ENCODE data around the gene CD109. TPM values are rescaled to one million over a fixed set of nuclear protein-coding genes. Genes with fewer than 3 reads are reported as not detected.
"Not testable (repeated sequence)": the region's sequence is repeated elsewhere in the genome, so short reads cannot be mapped to it uniquely, and the experiment has no call there.

Gene CD109
- total RNA-seq, 1 experiment from 2014 or later: 19.1 TPM

GRCh38 chr6:73719046-73719445, 23.0 kb downstream of the CD109 start:
- no TSS peak for BruUV-seq (replicated peaks)
- DNase-seq (no peak), ATAC-seq (no peak)
- Histone ChIP-seq H3K9me2 (replicated peaks; ENCODE audit: low read length) (no peaks in the 10 kb centered on the region), H3K27ac (ENCODE audit: low read length) (no peak overlapping the region), H3K4me3 (ENCODE audit: low read length) (no peak overlapping the region), H3K36me3 (ENCODE audit: low read depth, low read length) (no peaks in the 10 kb centered on the region), H3K4me2 (ENCODE audit: low read length) (no peak overlapping the region), H3K9ac (ENCODE audit: low read length) (no peak overlapping the region), H4K20me1 (ENCODE audit: low read length) (no peaks in the 10 kb centered on the region), H3F3A (ENCODE audit: low read length, unreplicated experiment) (no peaks in the 10 kb centered on the region), H3K27me3 (ENCODE audit: low read length) (no peaks in the 10 kb centered on the region), H3K4me1 (ENCODE audit: insufficient read depth, low read length) (peaks cover 23% of the 10 kb centered on the region), H3K79me2 (ENCODE audit: low read length) (no peaks in the 10 kb centered on the region), H3K9me3 (ENCODE audit: low read length) (no peaks in the 10 kb centered on the region), H2AFZ (ENCODE audit: low read length) (no peak overlapping the region)
- TF ChIP-seq EZH2phosphoT487 (IDR thresholded peaks at IDR 0.05; ENCODE audit: borderline replicate concordance, low read length) (no peak), CTCF (conservative IDR thresholded peaks at IDR 0.05; ENCODE audit: low read depth, low read length) (no peak), EZH2 (IDR thresholded peaks at IDR 0.05; ENCODE audit: low read length, unreplicated experiment) (no peak)
- intact Hi-C loops (cut with micrococcal nuclease): no loop called here
- ChIA-PET POLR2A (ENCODE audit: unreplicated experiment) (no interaction called here), CTCF (no interaction called here)

- Histone ChIP-seq H3K4me3 (ENCODE audit: low read length) (no peak overlapping the region), H3K9me3 (ENCODE audit: low read length) (no peaks in the 10 kb centered on the region), H3F3A (ENCODE audit: low read length, unreplicated experiment) (no peaks in the 10 kb centered on the region), H4K20me1 (ENCODE audit: low read length) (no peaks in the 10 kb centered on the region), H2AFZ (ENCODE audit: low read length) (no peak overlapping the region), H3K27ac (ENCODE audit: low read length) (peak overlapping the region; percentile 45), H3K9ac (ENCODE audit: low read length) (no peak overlapping the region), H3K27me3 (ENCODE audit: low read length) (no peaks in the 10 kb centered on the region), H3K4me2 (ENCODE audit: low read length) (no peak overlapping the region), H3K9me2 (replicated peaks; ENCODE audit: low read length) (no peaks in the 10 kb centered on the region), H3K79me2 (ENCODE audit: low read length) (no peaks in the 10 kb centered on the region), H3K4me1 (ENCODE audit: insufficient read depth, low read length) (peaks cover 11% of the 10 kb centered on the region; the same call in 1 of the 2 replicates), H3K36me3 (ENCODE audit: low read depth, low read length) (no peaks in the 10 kb centered on the region)
- ChIA-PET POLR2A (ENCODE audit: unreplicated experiment) (no interaction called here), CTCF (interaction anchor here (0.5 kb wide), 1 partner anchor 371 kb away, joined by 3 read pairs; no protein-coding TSS in a partner anchor)
- peak; percentile 39 for DNase-seq
- TF ChIP-seq CTCF (conservative IDR thresholded peaks at IDR 0.05; ENCODE audit: low read depth, low read length) (no peak), EZH2 (IDR thresholded peaks at IDR 0.05; ENCODE audit: low read length, unreplicated experiment) (no peak), EZH2phosphoT487 (IDR thresholded peaks at IDR 0.05; ENCODE audit: borderline replicate concordance, low read length) (no peak)
- ATAC-seq: peak; percentile 84
- intact Hi-C loops (cut with micrococcal nuclease): no loop called here
- BruUV-seq (replicated peaks): no TSS peak
Measured at GRCh38 chr6:73722318-73723060, 26.5 kb downstream of the CD109 start.

- H3K27me3 ChIP-seq (ENCODE audit: low read length); ATAC-seq; H4K20me1 ChIP-seq (ENCODE audit: low read length); H3K79me2 ChIP-seq (ENCODE audit: low read length); H3K9me3 ChIP-seq (ENCODE audit: low read length); H3K9ac ChIP-seq (ENCODE audit: low read length); POLR2A ChIA-PET (ENCODE audit: unreplicated experiment); H3K4me2 ChIP-seq (ENCODE audit: low read length); H3F3A ChIP-seq (ENCODE audit: low read length, unreplicated experiment); H3K36me3 ChIP-seq (ENCODE audit: low read depth, low read length); BruUV-seq (replicated peaks); H2AFZ ChIP-seq (ENCODE audit: low read length); H3K4me3 ChIP-seq (ENCODE audit: low read length); CTCF ChIA-PET; DNase-seq; H3K9me2 ChIP-seq (replicated peaks; ENCODE audit: low read length); intact Hi-C loops (cut with micrococcal nuclease); H3K27ac ChIP-seq (ENCODE audit: low read length): not testable (repeated sequence)
- H3K4me1 ChIP-seq (ENCODE audit: insufficient read depth, low read length): peaks cover 11% of the 10 kb centered on the region; the same call in 1 of the 2 replicates
Measured at GRCh38 chr6:73723480-73723879, 27.5 kb downstream of the CD109 start.

Measured in PC-3 (cell line).